Bronchial epithelial cell (primary cell): ENCODE data around the gene FRK. TPM values are rescaled to one million over a fixed set of nuclear protein-coding genes. Genes with fewer than 3 reads are reported as not detected.
A peak's percentile ranks its signal among the peaks of the same experiment; 100 is the strongest.

Experiments
- DNase-seq: peaks from one replicate; pipeline ENCODE4 v3.0.0-alpha.2; 2010; ENCODE audit warnings: low read depth
- FAIRE-seq: peaks from 2 replicates; lab custom pipeline; 2011; peaks lifted over from hg19 to GRCh38; lab: Jason Lieb, UNC
- H3K27me3 ChIP-seq: 2 replicates; pipeline ENCODE4 v1.5.1; 2011; ENCODE audit warnings: low read length; ENCODE audit not compliant: control insufficient read depth, insufficient read depth
- H3K36me3 ChIP-seq: 2 replicates; pipeline ENCODE4 v1.5.1; 2011; ENCODE audit warnings: low read length; ENCODE audit not compliant: control insufficient read depth, insufficient read depth
- H3K4me3 ChIP-seq: 2 replicates; pipeline ENCODE4 v1.5.1; 2011; ENCODE audit warnings: mild to moderate bottlenecking, low read depth, low read length, control low read depth
- total RNA-seq: library from RNA; depleted of rRNA; stranded (reverse); fragments of >200 nt; gene quantifications from 2 replicates; pipeline ENCODE4 v1.2.1, GENCODE V29; 2014
- TF ChIP-seq, protein P1 (sequence below): IDR thresholded peaks from 2 replicates; pipeline ENCODE4 v1.5.1; 2011; ENCODE audit warnings: mild to moderate bottlenecking, moderate library complexity, low read length, control low read depth, inconsistent platforms; ENCODE audit not compliant: insufficient read depth, severe bottlenecking

The FRK gene
- total RNA-seq, 1 donor from 2014 or later, result 1.3 TPM

DNA sequence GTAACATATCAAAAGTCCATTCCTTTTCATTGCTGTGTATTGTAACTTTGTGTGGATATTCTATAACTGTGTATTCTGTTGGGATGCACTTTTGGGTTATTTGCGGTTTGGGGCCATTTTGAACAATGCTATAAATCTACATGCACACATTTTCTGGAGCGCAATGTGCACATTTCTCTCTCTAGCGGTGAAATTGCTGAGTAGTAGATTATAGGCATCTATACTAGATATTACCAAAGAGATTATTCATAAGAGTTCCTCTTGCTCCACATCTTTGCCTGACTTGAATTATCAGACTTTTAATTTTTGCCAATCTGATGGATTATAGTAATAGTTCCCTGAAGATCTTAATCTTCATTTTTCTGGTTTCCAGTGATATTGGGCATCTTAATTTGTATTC is 18.3 kb upstream of the FRK start:
- H3K36me3 ChIP-seq, result no peaks in the 10 kb centered on the region
- DNase-seq (no peak), FAIRE-seq (no peak)
- TF ChIP-seq, protein P1, sequence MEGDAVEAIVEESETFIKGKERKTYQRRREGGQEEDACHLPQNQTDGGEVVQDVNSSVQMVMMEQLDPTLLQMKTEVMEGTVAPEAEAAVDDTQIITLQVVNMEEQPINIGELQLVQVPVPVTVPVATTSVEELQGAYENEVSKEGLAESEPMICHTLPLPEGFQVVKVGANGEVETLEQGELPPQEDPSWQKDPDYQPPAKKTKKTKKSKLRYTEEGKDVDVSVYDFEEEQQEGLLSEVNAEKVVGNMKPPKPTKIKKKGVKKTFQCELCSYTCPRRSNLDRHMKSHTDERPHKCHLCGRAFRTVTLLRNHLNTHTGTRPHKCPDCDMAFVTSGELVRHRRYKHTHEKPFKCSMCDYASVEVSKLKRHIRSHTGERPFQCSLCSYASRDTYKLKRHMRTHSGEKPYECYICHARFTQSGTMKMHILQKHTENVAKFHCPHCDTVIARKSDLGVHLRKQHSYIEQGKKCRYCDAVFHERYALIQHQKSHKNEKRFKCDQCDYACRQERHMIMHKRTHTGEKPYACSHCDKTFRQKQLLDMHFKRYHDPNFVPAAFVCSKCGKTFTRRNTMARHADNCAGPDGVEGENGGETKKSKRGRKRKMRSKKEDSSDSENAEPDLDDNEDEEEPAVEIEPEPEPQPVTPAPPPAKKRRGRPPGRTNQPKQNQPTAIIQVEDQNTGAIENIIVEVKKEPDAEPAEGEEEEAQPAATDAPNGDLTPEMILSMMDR, result no peak
- no peak overlapping the region for H3K4me3 ChIP-seq
- H3K27me3 ChIP-seq, result no peaks in the 10 kb centered on the region

DNA sequence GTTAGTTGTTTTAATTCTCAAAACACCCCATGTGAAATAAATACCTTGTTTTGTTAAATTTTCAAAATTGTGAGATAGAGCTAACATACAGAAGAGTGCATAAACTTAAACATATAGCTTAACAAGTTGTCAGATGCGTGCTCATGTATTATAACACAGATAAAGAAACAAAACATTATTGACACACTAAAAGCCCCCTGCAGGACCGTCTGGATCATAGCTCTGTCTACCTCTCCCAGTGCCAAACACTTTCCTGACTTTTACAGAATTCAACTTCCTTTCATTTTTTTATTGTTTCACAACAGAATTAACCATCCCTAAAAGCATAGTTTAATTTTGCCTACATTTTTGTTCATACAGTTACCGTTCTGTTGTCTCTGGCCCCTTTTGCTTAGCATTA is 17.8 kb upstream of the FRK start:
- Histone ChIP-seq H3K27me3 (no peaks in the 10 kb centered on the region), H3K4me3 (no peak overlapping the region), H3K36me3 (no peaks in the 10 kb centered on the region)
- FAIRE-seq, result no peak
- DNase-seq, result no peak
- TF ChIP-seq, protein P1, result no peak

DNA sequence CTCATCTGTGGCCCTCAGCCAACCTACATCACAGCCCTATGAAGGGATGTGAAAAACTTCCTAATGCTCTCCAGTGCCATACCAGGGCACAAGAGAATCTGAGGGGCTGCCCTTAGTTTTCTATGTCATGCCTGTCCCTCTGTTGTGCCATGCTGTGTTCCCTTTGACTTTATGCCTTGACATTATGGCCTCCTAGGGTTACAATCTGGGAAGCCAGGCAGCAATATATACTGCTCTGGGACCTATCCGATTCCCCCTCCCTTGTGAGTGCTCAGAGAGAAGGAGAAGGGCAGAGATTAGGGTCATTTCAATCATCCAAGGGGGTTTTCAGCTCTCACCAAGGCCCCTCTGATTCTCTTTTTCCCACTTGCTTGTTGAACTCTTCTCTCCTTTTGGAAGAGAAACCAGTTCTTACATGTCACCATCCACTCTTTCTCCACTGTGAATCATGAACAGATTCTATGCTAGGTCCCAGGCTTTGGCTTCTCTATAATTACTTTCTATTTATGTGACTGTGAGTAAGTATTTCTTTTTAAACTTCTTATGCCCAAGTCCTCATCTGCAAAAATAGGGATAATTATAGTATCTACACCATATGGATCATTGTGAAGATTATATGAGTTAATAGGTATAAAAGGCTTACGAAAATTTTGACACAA is 14.2 kb upstream of the FRK start:
- FAIRE-seq (no peak), DNase-seq (peak; percentile 72)
- Histone ChIP-seq H3K4me3 (no peak overlapping the region), H3K27me3 (no peaks in the 10 kb centered on the region), H3K36me3 (no peaks in the 10 kb centered on the region)
- TF ChIP-seq, protein P1, result no peak

DNA sequence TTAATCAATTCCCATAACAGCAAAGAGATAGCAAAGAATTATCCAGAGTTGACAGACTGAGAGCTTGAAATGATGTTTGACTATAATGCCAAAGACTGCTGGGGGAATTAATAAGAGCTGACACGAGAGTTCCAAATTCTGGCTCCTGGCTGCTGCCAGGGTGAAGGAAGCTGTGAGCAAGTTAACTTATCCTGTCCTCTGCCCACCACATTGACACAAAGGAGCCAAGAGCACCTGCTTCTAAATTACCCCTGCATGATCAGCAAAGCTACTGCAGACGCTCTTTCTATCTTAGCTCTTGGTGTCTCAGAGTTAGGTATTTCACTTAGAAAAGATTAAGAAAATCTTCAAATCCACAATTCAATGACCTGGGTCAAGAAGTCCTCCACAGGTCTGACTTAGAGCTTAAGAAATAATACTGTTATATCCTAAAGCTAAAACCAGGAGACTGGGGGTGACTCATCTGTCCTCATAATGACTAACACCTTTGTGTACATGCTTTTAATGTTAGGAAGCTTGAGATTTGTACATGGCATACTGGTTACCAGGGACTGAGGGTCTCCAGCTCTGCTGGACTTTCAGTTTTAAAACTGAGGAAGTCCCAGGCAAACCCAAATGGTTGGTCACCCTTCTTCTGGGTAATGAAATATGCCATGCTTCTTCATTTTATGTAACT is 13.2 kb upstream of the FRK start:
- TF ChIP-seq, protein P1, result no peak
- Histone ChIP-seq H3K36me3 (no peaks in the 10 kb centered on the region), H3K27me3 (no peaks in the 10 kb centered on the region), H3K4me3 (no peak overlapping the region)
- FAIRE-seq (no peak), DNase-seq (peak; percentile 94)

DNA sequence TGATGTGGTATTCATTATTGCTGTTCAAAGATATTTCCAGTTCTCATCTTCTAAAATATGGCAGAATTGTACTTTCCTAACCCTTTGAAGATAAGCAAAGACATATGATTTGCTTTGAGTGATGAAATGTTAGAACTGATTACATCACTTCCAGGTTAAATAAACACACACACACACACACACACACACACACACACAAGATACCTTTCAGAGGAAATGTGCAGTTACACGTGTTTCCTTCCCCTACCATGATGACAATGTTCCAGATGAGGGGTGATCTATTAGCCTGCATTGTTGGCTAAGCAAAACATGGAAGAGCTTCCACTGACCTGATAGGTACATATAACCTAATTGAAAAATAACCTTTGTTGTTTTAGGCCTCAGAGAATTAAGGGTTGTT is 11.7 kb upstream of the FRK start:
- H3K36me3 ChIP-seq, result no peaks in the 10 kb centered on the region
- no peak overlapping the region for H3K4me3 ChIP-seq
- FAIRE-seq (no peak), DNase-seq (peak; percentile 41)
- TF ChIP-seq, protein P1, result no peak
- no peaks in the 10 kb centered on the region for H3K27me3 ChIP-seq
